ENCODE results near the gene STC2. TPM values are rescaled to one million over a fixed set of nuclear protein-coding genes. Genes with fewer than 3 reads are reported as not detected.

Gene STC2
- total RNA-seq, 1 donor: 558 TPM

DNA sequence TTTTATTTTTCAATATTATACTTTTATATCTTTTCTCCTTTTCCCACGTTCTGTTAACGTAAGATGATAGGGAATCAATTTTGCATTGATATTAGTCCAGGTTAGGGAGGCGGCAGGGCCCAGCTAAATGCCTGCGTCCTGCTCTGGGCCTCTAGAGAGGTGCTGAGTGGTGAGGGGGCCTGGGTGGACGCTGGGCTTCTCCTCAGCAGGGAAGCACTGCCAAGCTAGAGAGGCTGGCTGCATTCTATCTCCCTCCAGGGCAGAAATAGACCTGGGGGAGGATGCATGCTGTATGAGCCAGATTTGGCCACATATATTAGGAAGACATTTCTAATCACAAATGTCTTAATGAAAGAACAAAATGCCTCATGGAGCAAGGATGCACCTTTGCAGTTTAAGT, 49.6 kb downstream of the STC2 start:
- TF ChIP-seq, protein P1, sequence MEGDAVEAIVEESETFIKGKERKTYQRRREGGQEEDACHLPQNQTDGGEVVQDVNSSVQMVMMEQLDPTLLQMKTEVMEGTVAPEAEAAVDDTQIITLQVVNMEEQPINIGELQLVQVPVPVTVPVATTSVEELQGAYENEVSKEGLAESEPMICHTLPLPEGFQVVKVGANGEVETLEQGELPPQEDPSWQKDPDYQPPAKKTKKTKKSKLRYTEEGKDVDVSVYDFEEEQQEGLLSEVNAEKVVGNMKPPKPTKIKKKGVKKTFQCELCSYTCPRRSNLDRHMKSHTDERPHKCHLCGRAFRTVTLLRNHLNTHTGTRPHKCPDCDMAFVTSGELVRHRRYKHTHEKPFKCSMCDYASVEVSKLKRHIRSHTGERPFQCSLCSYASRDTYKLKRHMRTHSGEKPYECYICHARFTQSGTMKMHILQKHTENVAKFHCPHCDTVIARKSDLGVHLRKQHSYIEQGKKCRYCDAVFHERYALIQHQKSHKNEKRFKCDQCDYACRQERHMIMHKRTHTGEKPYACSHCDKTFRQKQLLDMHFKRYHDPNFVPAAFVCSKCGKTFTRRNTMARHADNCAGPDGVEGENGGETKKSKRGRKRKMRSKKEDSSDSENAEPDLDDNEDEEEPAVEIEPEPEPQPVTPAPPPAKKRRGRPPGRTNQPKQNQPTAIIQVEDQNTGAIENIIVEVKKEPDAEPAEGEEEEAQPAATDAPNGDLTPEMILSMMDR (IDR thresholded peaks at IDR 0.05; ENCODE audit: extremely low read depth, low read depth, low read length): no peak
- Histone ChIP-seq H3K36me3 (ENCODE audit: insufficient read depth, low read length) (no peaks in the 10 kb centered on the region), H3K27ac (ENCODE audit: low read depth, low read length) (no peak overlapping the region), H2AFZ (ENCODE audit: low read length) (no peak overlapping the region), H3K4me1 (ENCODE audit: insufficient read depth, low read length) (peaks cover 3% of the 10 kb centered on the region), H3K4me3 (ENCODE audit: insufficient read depth, low read length) (no peak overlapping the region), H3K79me2 (ENCODE audit: insufficient read depth, low read length) (no peaks in the 10 kb centered on the region), H3K9me3 (ENCODE audit: low read depth, low read length) (peaks cover 3% of the 10 kb centered on the region), H3K4me2 (ENCODE audit: insufficient read depth, low read length) (no peak overlapping the region), H3K27me3 (ENCODE audit: insufficient read depth, low read length) (peaks cover 19% of the 10 kb centered on the region), H4K20me1 (ENCODE audit: insufficient read depth, low read length) (no peaks in the 10 kb centered on the region)
- DNase-seq (ENCODE audit: insufficient read length, low spot score, missing footprints): no peak

DNA sequence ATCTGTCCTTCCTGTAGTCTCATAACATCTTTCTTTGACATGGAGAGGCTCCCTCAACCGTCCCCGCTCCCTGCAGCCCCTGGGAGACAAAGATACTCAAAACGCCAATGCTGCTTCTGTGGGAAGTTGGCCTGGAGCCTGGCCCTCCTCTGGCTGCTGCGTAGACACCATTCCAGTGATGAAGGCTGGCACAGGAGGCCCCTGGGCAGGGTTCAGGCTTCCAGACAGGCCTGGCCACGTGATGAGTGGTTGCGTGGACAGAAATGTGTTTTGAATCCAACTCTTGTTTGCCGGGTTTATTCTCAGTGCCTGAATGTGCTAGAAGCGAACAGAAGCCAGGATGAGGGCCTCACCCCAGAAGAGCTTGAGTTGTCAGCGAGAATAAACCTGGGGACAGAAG, 50.0 kb downstream of the STC2 start:
- Histone ChIP-seq H2AFZ (ENCODE audit: low read length) (peak overlapping the region; percentile 39), H4K20me1 (ENCODE audit: insufficient read depth, low read length) (no peaks in the 10 kb centered on the region), H3K4me3 (ENCODE audit: insufficient read depth, low read length) (no peak overlapping the region), H3K9me3 (ENCODE audit: low read depth, low read length) (peaks cover 3% of the 10 kb centered on the region), H3K4me2 (ENCODE audit: insufficient read depth, low read length) (no peak overlapping the region), H3K36me3 (ENCODE audit: insufficient read depth, low read length) (no peaks in the 10 kb centered on the region), H3K4me1 (ENCODE audit: insufficient read depth, low read length) (no peaks in the 10 kb centered on the region), H3K27me3 (ENCODE audit: insufficient read depth, low read length) (peaks cover 19% of the 10 kb centered on the region), H3K79me2 (ENCODE audit: insufficient read depth, low read length) (no peaks in the 10 kb centered on the region), H3K27ac (ENCODE audit: low read depth, low read length) (no peak overlapping the region)
- DNase-seq (ENCODE audit: insufficient read length, low spot score, missing footprints): no peak
- TF ChIP-seq, protein P1 (IDR thresholded peaks at IDR 0.05; ENCODE audit: extremely low read depth, low read depth, low read length): no peak

DNA sequence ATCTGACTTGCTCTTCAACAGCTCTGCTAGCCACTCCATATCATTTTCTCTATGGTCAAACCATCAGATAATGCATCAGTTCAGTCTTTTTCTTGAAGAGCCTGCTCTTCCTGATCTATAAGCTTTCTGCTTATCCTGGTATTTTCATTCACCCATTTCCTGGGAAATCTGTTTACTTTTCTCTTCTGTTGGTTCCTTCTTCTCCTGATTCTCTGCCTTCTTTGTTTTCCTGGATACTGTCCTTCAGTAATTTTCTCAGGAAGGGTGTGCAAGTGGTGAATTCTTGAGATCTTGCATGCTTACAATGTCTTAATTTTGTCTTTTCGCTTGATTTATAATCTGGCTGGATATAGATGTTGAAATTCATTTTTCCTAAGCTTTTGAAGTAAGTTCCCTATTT, 53.4 kb downstream of the STC2 start:
- Histone ChIP-seq H2AFZ (ENCODE audit: low read length) (no peak overlapping the region), H3K27me3 (ENCODE audit: insufficient read depth, low read length) (peaks cover 8% of the 10 kb centered on the region), H3K9me3 (ENCODE audit: low read depth, low read length) (peaks cover 3% of the 10 kb centered on the region), H3K4me2 (ENCODE audit: insufficient read depth, low read length) (no peak overlapping the region), H3K27ac (ENCODE audit: low read depth, low read length) (no peak overlapping the region), H3K4me3 (ENCODE audit: insufficient read depth, low read length) (no peak overlapping the region), H4K20me1 (ENCODE audit: insufficient read depth, low read length) (no peaks in the 10 kb centered on the region), H3K36me3 (ENCODE audit: insufficient read depth, low read length) (no peaks in the 10 kb centered on the region), H3K79me2 (ENCODE audit: insufficient read depth, low read length) (no peaks in the 10 kb centered on the region), H3K4me1 (ENCODE audit: insufficient read depth, low read length) (no peaks in the 10 kb centered on the region)
- DNase-seq (ENCODE audit: insufficient read length, low spot score, missing footprints): no peak
- TF ChIP-seq, protein P1 (IDR thresholded peaks at IDR 0.05; ENCODE audit: extremely low read depth, low read depth, low read length): no peak

GRCh38 chr5:173271419-173271818, 56.8 kb downstream of the STC2 start:
- Histone ChIP-seq H3K36me3 (ENCODE audit: insufficient read depth, low read length) (no peaks in the 10 kb centered on the region), H3K27me3 (ENCODE audit: insufficient read depth, low read length) (peaks cover 17% of the 10 kb centered on the region), H3K4me2 (ENCODE audit: insufficient read depth, low read length) (no peak overlapping the region), H4K20me1 (ENCODE audit: insufficient read depth, low read length) (no peaks in the 10 kb centered on the region), H3K4me1 (ENCODE audit: insufficient read depth, low read length) (no peaks in the 10 kb centered on the region), H3K79me2 (ENCODE audit: insufficient read depth, low read length) (no peaks in the 10 kb centered on the region), H3K4me3 (ENCODE audit: insufficient read depth, low read length) (no peak overlapping the region), H3K9me3 (ENCODE audit: low read depth, low read length) (peaks cover 3% of the 10 kb centered on the region), H2AFZ (ENCODE audit: low read length) (no peak overlapping the region), H3K27ac (ENCODE audit: low read depth, low read length) (no peak overlapping the region)
- TF ChIP-seq, protein P1 (IDR thresholded peaks at IDR 0.05; ENCODE audit: extremely low read depth, low read depth, low read length): no peak
- DNase-seq (ENCODE audit: insufficient read length, low spot score, missing footprints): no peak

Measured in osteoblast (primary cell).